HG02610 (cell line): ENCODE data around the gene EFS.
"Not testable (repeated sequence)": the region's sequence is repeated elsewhere in the genome, so short reads cannot be mapped to it uniquely, and the experiment has no call there.

ENCODE experiments used
- ATAC-seq: cut with Tn5 transposase; IDR thresholded peaks from one replicate; pipeline ENCODE4 v1.9.1; 2021; ENCODE audit warnings: mild to moderate bottlenecking, moderate library complexity; ENCODE audit not compliant: unreplicated experiment

EFS gene

GRCh38 chr14:23339506-23340268 is 25.3 kb downstream of the EFS start:
- ATAC-seq: no peak

DNA sequence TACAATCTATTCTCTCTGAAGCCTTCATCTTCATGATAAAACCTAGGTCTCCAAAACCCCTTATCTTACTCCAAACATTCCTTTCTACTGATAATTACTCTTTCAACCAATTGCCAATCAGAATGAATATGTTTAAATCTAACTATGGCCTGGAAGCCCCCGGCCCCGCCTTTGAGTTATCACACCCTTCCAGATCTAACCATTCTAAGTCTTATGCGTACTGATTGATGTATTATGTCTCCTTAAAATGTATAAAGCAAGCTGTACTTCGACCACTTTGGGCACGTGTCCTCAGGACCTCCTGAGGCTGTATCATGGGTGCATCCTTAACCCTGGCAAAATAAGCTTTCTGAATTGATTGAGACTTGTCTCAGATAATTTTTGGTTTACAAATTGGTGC is 29.3 kb downstream of the EFS start:
- ATAC-seq: no peak

DNA sequence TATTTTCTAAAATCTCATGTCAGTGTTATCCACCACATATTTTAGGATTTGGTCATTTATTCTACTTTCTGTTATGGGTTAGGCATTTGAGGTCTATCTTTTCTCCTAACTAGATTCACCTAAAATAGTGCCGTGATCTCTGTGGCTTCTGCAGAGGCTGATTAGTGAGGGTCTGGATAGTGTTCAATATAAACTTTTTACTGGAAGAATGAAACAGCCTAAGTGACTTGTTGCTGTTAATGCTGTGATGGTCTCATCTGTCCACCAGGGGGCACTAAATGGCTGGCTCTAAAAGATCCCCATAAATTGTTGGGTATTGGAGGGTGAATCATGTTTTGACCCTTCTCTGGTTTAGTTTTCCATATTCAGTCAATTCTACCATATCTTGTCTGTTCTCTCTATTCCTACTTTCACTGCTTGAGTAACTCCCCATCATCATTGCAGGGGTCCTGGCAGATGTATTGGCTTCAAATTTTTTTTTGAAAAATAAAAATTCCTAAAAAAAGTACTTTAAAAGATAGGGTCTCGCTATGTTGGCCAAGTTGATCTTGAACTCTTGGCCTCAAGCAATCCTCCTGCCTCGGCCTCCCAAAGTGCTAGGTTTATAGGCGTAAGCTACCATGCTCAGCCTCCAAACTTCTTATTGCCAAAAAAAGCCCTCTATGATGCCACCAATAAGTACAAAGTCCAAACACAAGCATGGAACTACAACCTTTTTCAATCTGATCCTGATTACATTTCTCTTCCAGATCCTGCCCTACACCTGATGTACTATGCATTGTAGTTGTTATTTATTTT is 36.8 kb downstream of the EFS start:
- no peak for ATAC-seq

- ATAC-seq: no peak
Measured at GRCh38 chr14:23326491-23327332, 38.3 kb downstream of the EFS start.

DNA sequence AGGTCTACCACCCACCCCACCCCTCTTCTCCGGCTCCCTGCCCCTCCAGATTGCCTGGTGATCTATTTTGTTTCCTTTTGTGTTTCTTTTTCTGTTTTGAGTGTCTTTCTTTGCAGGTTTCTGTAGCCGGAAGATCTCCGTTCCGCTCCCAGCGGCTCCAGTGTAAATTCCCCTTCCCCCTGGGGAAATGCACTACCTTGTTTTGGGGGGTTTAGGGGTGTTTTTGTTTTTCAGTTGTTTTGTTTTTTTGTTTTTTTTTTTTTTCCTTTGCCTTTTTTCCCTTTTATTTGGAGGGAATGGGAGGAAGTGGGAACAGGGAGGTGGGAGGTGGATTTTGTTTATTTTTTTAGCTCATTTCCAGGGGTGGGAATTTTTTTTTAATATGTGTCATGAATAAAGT is 39.2 kb downstream of the EFS start:
- ATAC-seq: not testable (repeated sequence)

GRCh38 chr14:23324993-23325392 is 40.0 kb downstream of the EFS start:
- no peak for ATAC-seq

- no peak for ATAC-seq
Measured at GRCh38 chr14:23324455-23324846, 40.5 kb downstream of the EFS start.

DNA sequence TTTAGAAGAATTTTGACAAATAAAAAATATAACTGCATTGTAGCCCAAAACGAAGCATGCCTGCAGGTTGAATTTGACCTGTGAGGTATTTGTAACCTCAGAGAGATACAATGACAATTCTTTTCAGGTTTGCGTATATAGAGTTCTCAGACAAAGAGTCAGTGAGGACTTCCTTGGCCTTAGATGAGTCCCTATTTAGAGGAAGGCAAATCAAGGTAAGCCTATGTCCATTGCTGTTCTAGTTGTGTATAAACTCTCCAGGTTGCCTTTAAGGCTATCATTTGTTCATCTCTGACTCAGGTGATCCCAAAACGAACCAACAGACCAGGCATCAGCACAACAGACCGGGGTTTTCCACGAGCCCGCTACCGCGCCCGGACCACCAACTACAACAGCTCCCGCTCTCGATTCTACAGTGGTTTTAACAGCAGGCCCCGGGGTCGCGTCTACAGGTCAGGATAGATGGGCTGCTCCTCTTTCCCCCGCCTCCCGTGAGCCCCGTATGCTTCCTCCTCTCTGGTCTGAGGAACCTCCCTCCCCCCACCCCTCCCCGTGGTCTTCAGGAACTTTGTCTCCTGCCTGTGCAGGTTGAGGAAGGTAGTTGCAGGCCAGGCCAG is 41.0 kb downstream of the EFS start:
- ATAC-seq: no peak

- ATAC-seq: no peak
Measured at GRCh38 chr14:23322568-23323517, 42.1 kb downstream of the EFS start.

DNA sequence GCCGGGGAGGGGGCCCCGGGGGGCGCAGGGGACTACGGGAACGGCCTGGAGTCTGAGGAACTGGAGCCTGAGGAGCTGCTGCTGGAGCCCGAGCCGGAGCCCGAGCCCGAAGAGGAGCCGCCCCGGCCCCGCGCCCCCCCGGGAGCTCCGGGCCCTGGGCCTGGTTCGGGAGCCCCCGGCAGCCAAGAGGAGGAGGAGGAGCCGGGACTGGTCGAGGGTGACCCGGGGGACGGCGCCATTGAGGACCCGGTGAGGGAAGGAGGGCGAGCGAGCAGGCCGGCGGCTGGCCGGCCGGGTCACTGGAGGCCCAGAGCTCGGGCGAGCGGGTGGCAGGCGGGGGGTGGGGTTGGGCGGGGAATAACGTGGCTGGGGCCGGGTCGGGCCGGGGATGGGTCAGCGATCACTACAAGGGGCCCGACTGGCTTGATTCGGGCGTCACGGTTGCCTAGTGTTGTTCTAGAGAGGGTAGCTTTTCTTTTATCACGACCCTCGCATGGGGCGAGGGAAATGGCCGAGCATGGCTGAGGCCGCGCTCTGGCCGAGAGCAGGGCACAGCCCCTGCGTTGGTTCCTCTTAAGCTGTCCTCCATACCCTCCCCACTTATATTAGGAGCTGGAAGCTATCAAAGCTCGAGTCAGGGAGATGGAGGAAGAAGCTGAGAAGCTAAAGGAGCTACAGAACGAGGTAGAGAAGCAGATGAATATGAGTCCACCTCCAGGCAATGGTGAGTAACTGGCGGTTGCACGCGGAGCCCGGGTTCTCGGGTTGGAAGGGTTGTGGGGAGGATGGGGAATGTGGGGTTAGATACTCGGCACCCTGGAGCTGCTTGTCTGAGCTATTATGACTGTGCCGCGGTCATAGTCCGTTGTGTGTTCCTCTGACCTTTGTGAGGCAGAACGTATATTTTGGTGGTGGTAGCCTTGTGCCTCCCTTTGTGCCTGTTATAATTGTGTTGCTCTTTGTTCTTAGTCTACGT is 43.1 kb downstream of the EFS start:
- ATAC-seq: peak; percentile 7

DNA sequence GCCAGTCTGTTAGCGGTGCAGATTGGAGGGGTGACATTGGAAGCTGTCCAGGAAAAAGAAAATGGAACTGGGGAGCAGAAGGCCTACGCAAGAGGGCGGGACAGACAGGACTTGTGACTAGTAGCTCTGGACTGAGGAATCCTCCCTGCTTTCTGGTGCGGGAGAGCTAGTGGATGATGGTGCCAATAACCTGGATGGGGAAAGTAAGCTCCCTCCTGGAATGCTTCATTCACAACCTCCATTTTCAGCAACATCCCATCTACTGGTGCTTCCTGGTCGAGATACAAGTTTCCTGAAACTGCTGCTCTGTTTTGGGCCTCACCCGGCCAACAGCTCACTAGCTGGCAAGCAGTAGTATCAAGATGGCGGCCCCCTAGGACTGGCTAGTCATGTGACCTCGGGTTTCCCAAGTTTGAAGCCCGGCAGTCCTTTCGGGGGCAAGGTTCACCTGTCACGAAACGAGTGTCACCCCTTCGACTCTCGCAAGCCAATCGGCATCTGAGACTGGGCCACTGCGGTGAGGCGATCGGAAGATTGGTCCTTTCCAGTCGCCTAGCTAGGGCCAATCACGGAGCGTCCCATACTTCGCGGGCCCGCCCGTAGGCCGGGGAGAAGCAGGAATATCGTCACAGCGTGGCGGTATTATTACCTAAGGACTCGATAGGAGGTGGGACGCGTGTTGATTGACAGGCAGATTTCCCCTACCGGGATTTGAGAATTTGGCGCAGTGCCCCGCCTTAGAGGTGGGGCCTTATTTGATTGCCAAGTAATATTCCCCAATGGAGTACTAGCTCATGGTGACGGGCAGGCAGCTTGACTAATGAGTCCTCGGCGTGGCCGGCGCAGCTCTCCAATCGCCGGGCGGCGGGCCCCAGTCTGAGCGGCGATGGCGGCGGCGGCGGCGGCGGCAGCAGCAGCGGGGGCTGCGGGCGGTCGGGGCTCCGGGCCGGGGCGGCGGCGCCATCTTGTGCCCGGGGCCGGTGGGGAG is 44.1 kb downstream of the EFS start, which contains the start of gene PABPN1:
PABPN1 (plus strand) TSS at position 874 of the 988 bp plus-strand sequence; CDS start at position 887, 13 bp downstream.
- ATAC-seq: peak; percentile 91

GRCh38 chr14:23319746-23320583 is 45.0 kb downstream of the EFS start:
- no peak for ATAC-seq

- no peak for ATAC-seq
Measured at GRCh38 chr14:23316300-23316699, 48.7 kb downstream of the EFS start.

GRCh38 chr14:23310546-23310945 is 54.4 kb downstream of the EFS start:
- ATAC-seq: no peak

DNA sequence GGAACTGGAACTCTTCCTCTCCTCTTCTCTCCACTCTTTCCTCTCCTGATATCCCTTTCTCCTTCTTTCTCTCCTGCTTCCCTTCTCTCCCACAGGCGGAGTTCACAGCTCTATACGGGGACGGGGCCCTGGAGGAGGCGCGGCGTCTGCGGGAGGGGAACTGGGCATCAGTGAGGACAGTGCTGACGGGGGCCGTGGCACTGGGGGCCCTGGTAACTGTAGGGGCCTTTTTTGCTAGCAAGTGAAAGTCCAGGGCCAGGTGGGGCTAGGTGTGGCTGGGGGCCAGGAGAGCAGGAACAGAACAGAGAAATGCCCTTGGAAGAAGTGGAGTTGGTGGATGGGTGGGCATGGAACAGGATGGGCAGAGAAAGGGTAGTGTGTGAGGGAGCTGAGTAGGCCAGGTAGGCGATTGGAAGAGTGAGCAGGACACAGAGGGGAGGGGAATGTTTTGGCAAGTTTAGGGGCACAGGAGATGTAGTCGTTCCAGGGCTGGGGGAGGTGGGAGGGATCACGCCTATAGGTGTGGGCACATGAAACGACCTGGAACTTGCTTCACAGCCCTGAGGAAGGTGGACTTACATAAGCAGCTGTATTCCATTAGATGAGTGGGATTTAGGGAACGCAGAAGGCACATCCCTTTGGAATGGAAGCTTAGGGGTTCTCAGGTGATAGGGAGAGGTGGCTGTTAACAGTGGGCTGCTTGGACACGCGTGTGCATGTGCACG is 56.1 kb downstream of the EFS start:
- no peak for ATAC-seq
